RWPE1 (cell line): ENCODE measurements around the gene PTPRN2.
"Not testable (repeated sequence)": the region's sequence is repeated elsewhere in the genome, so short reads cannot be mapped to it uniquely, and the experiment has no call there.

ENCODE experiments used
- CTCF ChIA-PET: fragments of 350-600 bp; sonication (Branson Sonifier 250); formaldehyde crosslinking; extraction: SDS; loops from one replicate; lab custom pipeline; 2021; lab: Yijun Ruan, JAX
- POLR2A ChIA-PET: fragments of 400-600 bp; formaldehyde crosslinking; extraction: SDS; loops from one replicate; lab custom pipeline; 2020; ENCODE audit warnings: antibody characterized with exemption; ENCODE audit not compliant: low non-redundant PET; lab: Yijun Ruan, JAX
- DNase-seq: peaks from one replicate; pipeline ENCODE4 v3.0.0; 2012; ENCODE audit warnings: low spot score
- H3K27ac ChIP-seq: fragments of 450-650 bp; 2 replicates; pipeline ENCODE4 v1.5.1; 2017
- CTCF ChIP-seq: fragments of 450-650 bp; conservative IDR thresholded peaks from 2 replicates; pipeline ENCODE4 v1.5.1; 2017; ENCODE audit warnings: low read depth, mild to moderate bottlenecking

PTPRN2 gene

GRCh38 chr7:158587162-158588084 is at the start of gene PTPRN2:
Gene PTPRN2, minus strand, starts transcription at chr7:158587823.
- peak; percentile 82 for DNase-seq
- ChIA-PET POLR2A (no interaction called here), CTCF (no interaction called here)
- H3K27ac ChIP-seq = no peak within 1 kb of the TSS
- TF ChIP-seq CTCF = no peak

GRCh38 chr7:158633055-158633956 is 45.7 kb upstream of the PTPRN2 start:
- ChIA-PET CTCF (no interaction called here), POLR2A (no interaction called here)
- TF ChIP-seq CTCF = no peak
- no peak overlapping the region for H3K27ac ChIP-seq
- no peak for DNase-seq

GRCh38 chr7:158631574-158632195 is 44.1 kb upstream of the PTPRN2 start:
- no peak for TF ChIP-seq CTCF
- CTCF ChIA-PET = no interaction called here
- DNase-seq = no peak
- no peak overlapping the region for H3K27ac ChIP-seq
- POLR2A ChIA-PET = no interaction called here

- DNase-seq, CTCF ChIA-PET, POLR2A ChIA-PET, H3K27ac ChIP-seq: not testable (repeated sequence)
Measured at GRCh38 chr7:158626289-158626688, 38.7 kb upstream of the PTPRN2 start.

- TF ChIP-seq CTCF = no peak
- no peak for DNase-seq
- CTCF ChIA-PET = no interaction called here
- POLR2A ChIA-PET = no interaction called here
- H3K27ac ChIP-seq = no peak overlapping the region
Measured at GRCh38 chr7:158623241-158623640, 35.6 kb upstream of the PTPRN2 start.

GRCh38 chr7:158620839-158621441 is 33.3 kb upstream of the PTPRN2 start:
- POLR2A ChIA-PET = no interaction called here
- no peak overlapping the region for H3K27ac ChIP-seq
- DNase-seq = no peak
- CTCF ChIA-PET = no interaction called here
- no peak for TF ChIP-seq CTCF
